H1 (cell line): Measurements from ENCODE around the gene KCNJ2. TPM values are rescaled to one million over a fixed set of nuclear protein-coding genes. Genes with fewer than 3 reads are reported as not detected.

Experiments
- CTCF ChIA-PET: fragments of 300-600 bp; sonication (Branson Sonifier 250); formaldehyde crosslinking; loops from one replicate; lab custom pipeline; 2021; ENCODE audit not compliant: partially characterized antibody; lab: Charles Lee
- POLR2A ChIA-PET: fragments of 300-600 bp; sonication (Branson Sonifier 250); formaldehyde crosslinking; loops from one replicate; lab custom pipeline; 2021; ENCODE audit warnings: inconsistent platforms; ENCODE audit not compliant: partially characterized antibody; lab: Charles Lee
- DNase-seq, 2 experiments: peaks; one replicate each; pipeline versions ENCODE4 v3.0.0 to v3.0.0-alpha.2; 2010 to 2022; ENCODE audit warnings: low spot score in 2 of 2, low read depth in 1 of 2, mixed read lengths in 1 of 2
- FAIRE-seq: peaks from 2 replicates; lab custom pipeline; 2011; peaks lifted over from hg19 to GRCh38; lab: Jason Lieb, UNC
- H2AFZ ChIP-seq: 2 replicates; pipeline ENCODE4 v1.8.1; 2012; ENCODE audit warnings: low read length, inconsistent platforms
- H2AK5ac ChIP-seq: 2 replicates; pipeline ENCODE4 v1.6.1; 2013; ENCODE audit warnings: low read depth, low read length
- H2BK120ac ChIP-seq: replicated peaks from 2 replicates; pipeline ENCODE3; 2013; ENCODE audit warnings: low read depth, low read length, inconsistent platforms
- H2BK12ac ChIP-seq: 2 replicates; pipeline ENCODE4 v1.6.1; 2013; ENCODE audit warnings: low read depth, low read length
- H2BK15ac ChIP-seq: 2 replicates; pipeline ENCODE4 v1.6.1; 2013; ENCODE audit warnings: low read length
- H2BK20ac ChIP-seq: 2 replicates; pipeline ENCODE4 v1.6.1; 2013; ENCODE audit warnings: low read length
- H2BK5ac ChIP-seq: 2 replicates; pipeline ENCODE4 v1.6.1; 2013; ENCODE audit warnings: low read depth, low read length
- H3K14ac ChIP-seq: 2 replicates; pipeline ENCODE4 v1.6.1; 2013; ENCODE audit warnings: inconsistent platforms; ENCODE audit not compliant: insufficient read length
- H3K18ac ChIP-seq: 2 replicates; pipeline ENCODE4 v1.6.1; 2013; ENCODE audit warnings: low read length; ENCODE audit errors: extremely low read depth
- H3K23ac ChIP-seq: 2 replicates; pipeline ENCODE4 v1.6.1; 2013; ENCODE audit warnings: inconsistent platforms; ENCODE audit not compliant: insufficient read length
- H3K23me2 ChIP-seq: 2 replicates; pipeline ENCODE4 v1.6.1; 2013; ENCODE audit warnings: low read depth, low read length
- H3K27ac ChIP-seq: 2 replicates; pipeline ENCODE4 v1.6.1; 2011; ENCODE audit warnings: low read depth, low read length, inconsistent platforms
- H3K27me3 ChIP-seq, 4 experiments: replicated peaks in 1 of 4; 1 replicate in 1 of 4; 2 replicates in 3 of 4; pipeline versions ENCODE4 v1.6.1 to v1.8.1; 2011 to 2013; ENCODE audit warnings: low read length in 3 of 4, mild to moderate bottlenecking in 3 of 4, inconsistent platforms in 2 of 4, mixed read lengths in 2 of 4, moderate library complexity in 1 of 4; ENCODE audit not compliant: control insufficient read depth in 3 of 4, insufficient read depth in 3 of 4; ENCODE audit errors: extremely low read depth in 1 of 4
- H3K36me3 ChIP-seq, 4 experiments: 2 replicates each; pipeline versions ENCODE4 v1.6.1 to v1.8.1; 2011 to 2013; ENCODE audit warnings: mild to moderate bottlenecking in 4 of 4, low read length in 3 of 4, moderate library complexity in 2 of 4, control low read depth in 1 of 4, inconsistent platforms in 1 of 4; ENCODE audit not compliant: insufficient read depth in 4 of 4, control insufficient read depth in 2 of 4
- H3K4ac ChIP-seq: replicated peaks from 2 replicates; pipeline ENCODE3; 2013; ENCODE audit warnings: low read length, low read depth, mixed read lengths, inconsistent platforms; ENCODE audit not compliant: insufficient read length
- H3K4me1 ChIP-seq, 4 experiments: replicated peaks in 1 of 4; 1 replicate in 1 of 4; 2 replicates in 3 of 4; pipeline versions ENCODE4 v1.6.1 to v1.8.1; 2011 to 2013; ENCODE audit warnings: low read length in 3 of 4, inconsistent platforms in 2 of 4, mixed read lengths in 1 of 4; ENCODE audit not compliant: insufficient read depth in 4 of 4, control insufficient read depth in 3 of 4
- H3K4me2 ChIP-seq, 2 experiments: 2 replicates each; pipeline versions ENCODE4 v1.6.1 to v1.8.1; 2011 to 2013; ENCODE audit warnings: low read depth in 2 of 2, low read length in 2 of 2, control low read depth in 1 of 2, inconsistent platforms in 1 of 2, mild to moderate bottlenecking in 1 of 2; ENCODE audit not compliant: insufficient read depth in 1 of 2
- H3K4me3 ChIP-seq, 4 experiments: fragments of 200-600, 300-600 bp in 1 of 4; sonication (generic), shearing (Covaris generic), sonication (Bioruptor Twin) in 1 of 4; 2 replicates each; pipeline versions ENCODE4 v1.5.1 to v1.8.1; 2011 to 2016; ENCODE audit warnings: low read length in 4 of 4, low read depth in 3 of 4, control low read depth in 2 of 4, inconsistent platforms in 2 of 4, mild to moderate bottlenecking in 2 of 4, mixed read lengths in 1 of 4, moderate library complexity in 1 of 4; ENCODE audit not compliant: insufficient read depth in 2 of 4; ENCODE audit errors: extremely low read depth in 1 of 4
- H3K56ac ChIP-seq: replicated peaks from 2 replicates; pipeline ENCODE3; 2013; ENCODE audit warnings: low read depth, mild to moderate bottlenecking, mixed read lengths, low read length, inconsistent platforms; ENCODE audit not compliant: insufficient read length
- H3K79me1 ChIP-seq: 2 replicates; pipeline ENCODE4 v1.6.1; 2013; ENCODE audit warnings: low read depth, low read length, control low read depth
- H3K79me2 ChIP-seq, 2 experiments: 2 replicates each; pipeline versions ENCODE4 v1.6.1 to v1.8.1; 2012 to 2013; ENCODE audit warnings: low read length in 2 of 2, mild to moderate bottlenecking in 2 of 2, inconsistent platforms in 1 of 2; ENCODE audit not compliant: insufficient read depth in 2 of 2, control insufficient read depth in 1 of 2
- H3K9ac ChIP-seq, 4 experiments: replicated peaks in 1 of 4; 1 replicate in 1 of 4; 2 replicates in 3 of 4; pipeline versions ENCODE4 v1.6.1 to v1.8.1; 2011 to 2013; ENCODE audit warnings: low read depth in 3 of 4, low read length in 3 of 4, control low read depth in 2 of 4, mild to moderate bottlenecking in 2 of 4, moderate library complexity in 2 of 4, inconsistent platforms in 1 of 4; ENCODE audit errors: extremely low read depth in 1 of 4
- H3K9me3 ChIP-seq, 2 experiments: 2 replicates each; pipeline versions ENCODE4 v1.6.1 to v1.8.1; 2012 to 2013; ENCODE audit warnings: mild to moderate bottlenecking in 2 of 2, moderate library complexity in 2 of 2, control low read depth in 1 of 2, inconsistent platforms in 1 of 2, low read depth in 1 of 2, low read length in 1 of 2, mixed read lengths in 1 of 2; ENCODE audit not compliant: insufficient read depth in 2 of 2
- H4K20me1 ChIP-seq, 2 experiments: replicated peaks in 1 of 2; 2 replicates each; pipeline versions ENCODE3 to v1.8.1; 2011 to 2013; ENCODE audit warnings: inconsistent platforms in 2 of 2, low read length in 2 of 2, mild to moderate bottlenecking in 1 of 2; ENCODE audit not compliant: insufficient read depth in 2 of 2, control insufficient read depth in 1 of 2
- H4K5ac ChIP-seq: 2 replicates; pipeline ENCODE4 v1.6.1; 2013; ENCODE audit warnings: low read length, low read depth, mixed read lengths, inconsistent platforms; ENCODE audit not compliant: insufficient read length
- H4K8ac ChIP-seq: 2 replicates; pipeline ENCODE4 v1.8.0; 2013; ENCODE audit warnings: mild to moderate bottlenecking, moderate library complexity, low read length, inconsistent platforms; ENCODE audit not compliant: insufficient read depth; ENCODE audit errors: extremely low read depth
- H4K91ac ChIP-seq: replicated peaks from 2 replicates; pipeline ENCODE3; 2013; ENCODE audit warnings: low read length, mixed read lengths, inconsistent platforms; ENCODE audit not compliant: insufficient read length
- ATF2 ChIP-seq: IDR thresholded peaks from 2 replicates; pipeline ENCODE4 v1.6.1; 2012; ENCODE audit warnings: low read length, inconsistent platforms
- BCL11A ChIP-seq, 2 experiments: IDR thresholded peaks; one replicate each; pipeline ENCODE4 v1.6.1; 2011; ENCODE audit warnings: low read depth in 2 of 2, low read length in 2 of 2, mild to moderate bottlenecking in 2 of 2
- CHD2 ChIP-seq: IDR thresholded peaks from 2 replicates; pipeline ENCODE4 v1.6.1; 2012; ENCODE audit warnings: low read length, improper control_type of control experiment
- EZH2 ChIP-seq: fragments of 200-600 bp; sonication (generic); IDR thresholded peaks from 2 replicates; pipeline ENCODE4 v1.7.1; 2012; ENCODE audit warnings: low read depth, mild to moderate bottlenecking, moderate library complexity, low read length, inconsistent platforms; ENCODE audit not compliant: severe bottlenecking
- GABPA ChIP-seq: IDR thresholded peaks from 2 replicates; pipeline ENCODE4 v1.6.1; 2011; ENCODE audit warnings: mild to moderate bottlenecking, low read length, moderate library complexity, borderline replicate concordance; ENCODE audit not compliant: insufficient read depth
- HDAC2 ChIP-seq, 2 experiments: fragments of 300-600 bp in 1 of 2; sonication (generic) in 1 of 2; IDR thresholded peaks; 2 replicates each; pipeline ENCODE4 v1.6.1; 2011 to 2012; ENCODE audit warnings: low read depth in 2 of 2, low read length in 2 of 2, mild to moderate bottlenecking in 2 of 2, moderate library complexity in 2 of 2, borderline replicate concordance in 1 of 2, inconsistent platforms in 1 of 2
- KDM5A ChIP-seq: fragments of 200-600 bp; IDR thresholded peaks from 2 replicates; pipeline ENCODE4 v1.7.1; 2012; ENCODE audit warnings: mild to moderate bottlenecking, low read length, inconsistent platforms, mixed read lengths
- MAX ChIP-seq: IDR thresholded peaks from 2 replicates; pipeline ENCODE4 v1.6.1; 2012; ENCODE audit warnings: inconsistent platforms
- NRF1 ChIP-seq: IDR thresholded peaks from 2 replicates; pipeline ENCODE4 v1.6.1; 2011; ENCODE audit warnings: mild to moderate bottlenecking, low read depth, low read length, improper control_type of control experiment
- RBBP5 ChIP-seq: IDR thresholded peaks from 2 replicates; pipeline ENCODE4 v1.7.1; 2012; ENCODE audit warnings: low read depth, mild to moderate bottlenecking, inconsistent platforms, low read length, moderate library complexity, borderline replicate concordance
- RXRA ChIP-seq: IDR thresholded peaks from 2 replicates; pipeline ENCODE4 v1.6.1; 2011; ENCODE audit warnings: low read depth, mild to moderate bottlenecking, low read length, moderate library complexity; ENCODE audit not compliant: insufficient read depth
- SRF ChIP-seq: IDR thresholded peaks from 2 replicates; pipeline ENCODE4 v1.6.1; 2011; ENCODE audit warnings: mild to moderate bottlenecking, low read depth, low read length, moderate library complexity
- TCF12 ChIP-seq: IDR thresholded peaks from 2 replicates; pipeline ENCODE4 v1.6.1; 2011; ENCODE audit warnings: low read depth, mild to moderate bottlenecking, low read length
- polyA plus RNA-seq, 7 experiments: library from polyadenylated mRNA; depleted of rRNA in 3 of 7; stranded (reverse) in 5 of 7; unstranded in 2 of 7; fragments of >200 nt in 5 of 7; fragments of 200-250 nt in 2 of 7; gene quantifications; 1 replicate in 5 of 7; 2 replicates in 1 of 7; 4 replicates in 1 of 7; pipeline versions ENCODE4 v1.2.1 to v1.2.3, GENCODE V29; 2011 to 2013; ENCODE audit warnings: missing spikeins in 2 of 7, mixed read lengths in 2 of 7
- total RNA-seq: library from RNA; stranded (reverse); fragmentation: NEBNext Ultra II Directional; extraction: Animal tissue kit (Norgen Biotek cat#: 25700); gene quantifications from 2 replicates; pipeline ENCODE4 v1.2.1, GENCODE V29; 2021

Gene KCNJ2
- total and polyA plus RNA-seq, 2 of the 8 experiments (the other 6 are each of a cell fraction or from before 2014, with no cell fraction given), result 0.23 to 0.76 TPM

GRCh38 chr17:70184207-70184606, 14.9 kb downstream of the KCNJ2 start:
- Histone ChIP-seq H3K18ac (no peak overlapping the region), H4K8ac (no peak overlapping the region), H2AFZ (no peak overlapping the region), H4K20me1 (no peaks in the 10 kb centered on the region), H3K23me2 (no peaks in the 10 kb centered on the region), H3K79me2 (no peaks in the 10 kb centered on the region), H2BK5ac (no peak overlapping the region), H3K4ac (no peak overlapping the region), H3K36me3 (no peaks in the 10 kb centered on the region), H3K27ac (no peak overlapping the region), H3K27me3 (no peaks in the 10 kb centered on the region), H3K14ac (no peak overlapping the region), H3K4me2 (no peak overlapping the region), H4K91ac (no peak overlapping the region), H2BK20ac (no peak overlapping the region), H2AK5ac (no peak overlapping the region), H2BK120ac (no peak overlapping the region), H3K9me3 (no peaks in the 10 kb centered on the region), H3K79me1 (no peaks in the 10 kb centered on the region), H4K5ac (no peak overlapping the region), H3K9ac (no peak overlapping the region), H3K4me1 (no peaks in the 10 kb centered on the region), H3K56ac (no peak overlapping the region), H3K4me3 (no peak overlapping the region), H2BK12ac (no peak overlapping the region), H2BK15ac (no peak overlapping the region), H3K23ac (no peak overlapping the region)
- no peak for DNase-seq
- no peak for FAIRE-seq
- POLR2A ChIA-PET, result no interaction called here
- TF ChIP-seq MAX (no peak), TCF12 (no peak), EZH2 (no peak), KDM5A (no peak), ATF2 (no peak), HDAC2 (IDR thresholded peaks at IDR 0.05; ENCODE audit: borderline replicate concordance in 1 of 2, low read depth in 2 of 2, low read length in 2 of 2) (no peak), SRF (no peak), NRF1 (no peak), RBBP5 (no peak), RXRA (no peak), BCL11A (IDR thresholded peaks at IDR 0.05; ENCODE audit: low read depth in 2 of 2, low read length in 2 of 2) (no peak), CHD2 (no peak), GABPA (no peak)
- CTCF ChIA-PET, result no interaction called here
